GM21737 (cell line): ENCODE measurements around the gene PSMD4.
"Not testable (repeated sequence)": the region's sequence is repeated elsewhere in the genome, so short reads cannot be mapped to it uniquely, and the experiment has no call there.

ENCODE experiments used
- ATAC-seq: cut with Tn5 transposase; IDR thresholded peaks from one replicate; pipeline ENCODE4 v1.9.1; 2021; ENCODE audit warnings: mild to moderate bottlenecking, moderate library complexity; ENCODE audit not compliant: unreplicated experiment

PSMD4 gene

DNA sequence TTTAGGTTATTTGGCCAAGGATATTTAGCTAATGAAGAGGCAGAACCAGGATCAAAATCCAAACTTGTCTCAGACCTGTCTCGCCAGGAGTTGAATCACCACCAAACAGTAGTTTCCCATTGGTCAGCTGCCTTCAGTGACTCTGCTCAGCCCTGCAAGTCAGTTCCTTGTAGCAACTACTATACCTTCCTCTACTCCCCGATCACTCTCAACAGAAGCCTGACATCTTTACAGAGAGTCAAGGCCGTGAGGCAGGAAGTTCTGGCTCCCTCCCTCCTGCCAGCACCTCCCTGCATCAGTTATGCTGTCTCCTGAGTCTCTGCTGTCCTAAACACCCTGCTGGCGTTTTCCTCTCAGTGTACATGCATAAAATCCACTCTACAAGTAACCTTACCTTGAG, 13.2 kb downstream of the PSMD4 start:
- no peak for ATAC-seq

DNA sequence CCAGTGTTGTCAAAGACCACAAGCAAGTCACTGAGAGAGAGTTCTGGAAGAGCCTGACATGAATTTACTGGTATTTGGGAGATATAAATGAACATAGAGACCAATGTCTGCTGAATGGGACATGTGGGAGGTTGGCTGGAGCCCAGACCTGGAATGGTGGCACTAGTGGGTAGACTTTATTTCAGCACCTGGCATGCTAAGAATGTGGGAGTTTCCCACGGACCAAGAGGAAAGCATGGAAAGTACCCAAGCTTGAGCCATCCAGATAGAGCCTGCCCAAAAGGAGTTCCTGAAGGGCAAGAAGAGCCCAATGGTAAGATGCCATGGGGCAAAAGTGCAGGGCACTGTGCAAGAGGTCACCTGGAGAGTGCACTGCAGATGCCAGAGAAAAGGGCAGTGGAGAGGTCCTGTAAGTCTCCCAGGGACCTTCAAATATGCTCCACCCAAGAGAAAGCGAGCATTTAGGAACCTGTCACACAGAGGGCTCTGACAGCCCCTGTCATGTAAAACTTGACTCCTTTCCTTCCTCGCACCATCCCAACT, 19.5 kb downstream of the PSMD4 start:
- no peak for ATAC-seq

DNA sequence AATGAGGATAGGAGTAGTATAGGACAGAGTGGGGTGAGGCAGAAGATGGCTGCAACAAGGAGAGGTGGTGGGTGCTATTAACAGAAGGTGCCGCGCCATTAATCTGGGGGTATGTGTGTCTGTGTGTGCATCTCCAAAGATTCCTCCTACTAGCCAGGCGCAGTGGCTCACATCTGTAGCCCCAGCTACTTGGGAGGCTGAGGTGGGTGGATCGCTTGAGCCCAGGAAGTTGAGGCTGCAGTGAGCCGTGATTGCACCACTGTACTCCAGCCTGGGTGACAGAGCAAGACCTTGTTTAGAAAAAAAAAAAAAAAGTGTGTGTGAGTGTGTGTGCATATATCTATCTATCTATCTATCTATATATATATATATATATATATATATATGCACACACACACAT, 20.8 kb downstream of the PSMD4 start:
- ATAC-seq: not testable (repeated sequence)

DNA sequence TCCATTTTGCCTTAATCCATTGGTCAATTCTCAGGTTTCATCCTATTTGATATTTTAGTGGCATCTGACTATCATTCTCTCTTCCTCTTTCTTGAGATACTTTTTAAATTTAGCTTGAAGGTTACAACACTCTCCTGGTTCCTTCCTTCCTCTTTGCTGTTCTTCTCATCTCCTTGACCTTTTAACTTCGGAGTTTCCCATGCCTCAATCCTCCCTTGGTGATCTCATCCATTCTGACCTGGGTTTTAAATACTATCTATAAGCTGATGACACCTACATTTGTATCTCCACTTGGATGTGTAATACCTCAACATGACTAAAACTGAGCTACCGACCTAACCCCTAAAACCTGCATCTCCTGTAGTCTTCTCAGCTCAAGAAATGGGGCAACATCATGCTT, 22.7 kb downstream of the PSMD4 start:
- no peak for ATAC-seq

DNA sequence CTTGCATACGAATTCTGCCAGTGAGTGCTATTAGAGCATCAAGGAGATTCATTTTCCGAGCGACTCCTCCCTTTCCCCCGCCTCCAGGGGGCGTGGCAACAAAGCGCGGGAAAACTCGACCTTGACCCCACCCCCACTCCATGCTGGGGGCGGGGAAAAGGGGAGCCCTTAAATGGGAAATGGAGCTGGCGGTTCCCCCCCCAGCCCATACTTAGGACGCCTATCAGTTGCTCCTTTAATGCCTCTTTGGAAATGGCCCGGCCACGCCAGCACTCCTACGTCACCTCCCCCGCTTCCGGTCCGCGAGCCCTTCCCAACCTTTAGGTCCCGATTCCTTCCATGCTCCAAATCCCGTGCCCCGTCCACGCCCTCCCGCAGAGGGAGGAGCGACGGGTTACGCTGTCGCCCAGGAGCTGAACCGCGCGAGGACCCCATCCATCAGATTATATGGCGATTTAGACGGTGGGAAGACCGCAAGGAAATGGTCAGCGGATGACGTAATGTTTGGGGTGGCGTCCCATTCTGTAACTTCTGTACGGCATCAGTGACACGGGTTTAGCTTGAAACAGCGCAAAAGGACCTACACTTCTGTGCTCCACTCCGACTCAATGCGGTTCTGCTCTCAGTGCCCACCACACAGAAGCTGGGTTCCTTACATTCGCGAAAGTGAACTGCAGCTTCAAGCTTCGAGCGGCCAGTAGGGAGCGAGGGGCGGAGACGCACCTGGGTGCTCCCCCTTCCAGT, 26.9 kb downstream of the PSMD4 start:
- ATAC-seq: peak; percentile 35

DNA sequence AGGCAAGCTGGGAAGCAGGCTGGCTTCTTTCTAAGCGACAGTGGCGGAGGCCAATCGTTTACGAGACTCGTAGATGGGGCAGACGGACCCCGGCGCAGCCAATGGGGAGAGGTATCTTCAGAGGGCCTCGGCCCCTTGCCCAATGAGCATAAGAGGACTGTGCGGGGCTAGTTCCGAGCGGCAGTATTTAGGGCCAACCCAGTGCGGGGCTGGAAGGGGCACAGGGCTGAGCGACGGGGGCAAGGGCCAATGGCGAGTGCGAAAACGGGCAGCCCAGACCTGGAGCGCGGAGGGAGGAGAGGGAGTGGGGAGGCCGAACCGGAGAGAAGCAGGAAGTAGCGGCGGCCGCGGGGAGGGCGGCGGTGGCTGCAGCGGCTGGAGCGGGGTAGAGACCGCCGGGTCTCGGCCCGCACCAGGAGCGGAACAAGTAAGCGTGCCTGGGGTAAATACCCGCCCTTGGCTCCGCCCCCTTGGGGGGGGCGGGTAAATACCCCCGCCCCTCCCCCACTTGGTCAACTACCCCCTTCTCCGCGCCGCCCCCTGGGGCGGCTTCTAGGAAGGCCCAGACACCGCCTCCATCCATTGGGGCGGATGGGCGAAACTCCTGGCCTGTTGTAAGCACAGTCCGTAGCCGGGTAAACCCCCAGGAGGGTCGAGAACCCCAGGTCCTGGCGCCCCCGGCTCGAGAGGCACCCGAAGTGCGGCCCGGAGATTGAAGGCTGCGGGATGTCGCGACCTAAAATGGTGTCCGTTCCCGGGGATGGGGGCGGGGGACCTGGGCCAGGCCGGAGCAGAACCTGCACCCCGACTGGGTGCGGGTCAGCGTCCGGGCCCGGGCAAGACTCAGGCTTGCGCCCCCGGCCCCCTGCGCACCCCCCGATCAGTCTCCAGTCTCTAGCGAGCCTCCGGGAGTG, 27.7 kb downstream of the PSMD4 start, which contains the start of gene ZNF687:
Gene ZNF687 (plus strand): TSS at position 331 of the 914 bp plus-strand sequence. CDS start 3,993 bp downstream, outside the sequence.
- ATAC-seq: peak; percentile 86

DNA sequence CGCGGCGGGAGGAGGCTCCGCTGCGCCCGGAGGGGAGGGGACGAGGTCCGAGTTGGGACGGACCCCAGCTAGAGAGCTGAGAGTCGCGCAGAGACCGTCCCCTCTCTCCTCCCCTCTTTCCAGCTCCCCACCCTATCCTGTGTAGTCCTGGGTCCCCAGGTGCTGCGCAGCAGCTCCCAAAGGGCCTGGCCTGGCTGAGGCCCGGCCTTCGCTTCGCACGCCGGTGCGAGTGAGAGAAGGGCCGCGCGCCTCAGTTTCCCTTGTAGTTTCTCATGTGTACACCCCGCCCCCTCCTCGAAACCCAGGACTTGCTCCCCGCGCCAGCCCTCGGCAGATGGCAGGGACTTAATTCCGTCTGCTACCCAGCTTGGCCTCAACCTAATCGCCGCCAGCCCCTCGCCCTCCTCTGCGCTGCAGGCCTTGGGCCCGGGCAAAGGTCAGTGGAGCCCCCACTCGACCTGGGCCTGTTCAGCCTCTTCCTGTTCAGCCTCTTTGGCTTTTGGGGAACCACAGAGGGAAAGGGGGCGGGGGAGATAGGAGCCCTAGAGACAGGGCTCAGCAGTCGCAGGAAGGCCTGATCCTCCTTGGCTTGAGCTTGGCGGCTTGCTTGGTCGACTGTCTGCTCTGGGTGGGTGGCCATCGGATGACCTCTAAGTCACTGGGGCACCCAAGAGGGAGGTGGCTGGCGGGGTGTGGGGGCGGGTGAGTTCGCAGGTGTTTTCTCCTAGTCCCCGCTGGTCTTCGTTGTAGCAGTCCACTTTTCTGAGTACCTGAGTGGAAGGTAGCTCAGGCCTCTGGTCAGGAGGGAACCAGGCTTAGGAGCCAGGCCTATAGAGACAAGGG, 28.6 kb downstream of the PSMD4 start:
- ATAC-seq: no peak

DNA sequence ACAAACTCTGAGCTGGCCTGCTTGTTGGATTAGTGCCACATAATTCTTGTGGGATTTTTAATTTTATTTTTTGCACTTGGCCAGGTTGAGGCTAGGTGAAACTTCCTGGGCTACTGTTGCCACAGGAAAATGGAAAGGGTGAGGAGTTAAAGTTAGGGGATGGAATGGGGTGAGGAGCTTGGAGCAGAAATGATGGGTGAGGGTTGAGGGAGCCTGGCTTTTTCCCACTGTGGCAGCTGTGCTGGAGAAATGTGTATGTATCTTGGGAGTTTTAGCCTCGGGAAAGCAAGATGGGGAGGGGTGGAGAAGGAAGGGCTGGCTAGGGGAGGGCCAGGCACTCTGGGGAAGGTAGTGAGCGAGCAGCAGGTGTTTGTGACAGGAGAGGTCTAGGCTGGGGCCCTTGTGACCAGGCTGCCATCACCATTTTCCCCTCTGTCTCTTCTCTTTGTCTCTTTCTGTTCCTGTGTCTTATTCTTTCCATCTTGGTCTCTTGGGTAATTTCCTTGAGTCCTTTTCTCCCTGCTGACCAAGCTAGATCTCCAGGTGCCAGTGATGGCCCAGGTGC, 29.6 kb downstream of the PSMD4 start:
- no peak for ATAC-seq

DNA sequence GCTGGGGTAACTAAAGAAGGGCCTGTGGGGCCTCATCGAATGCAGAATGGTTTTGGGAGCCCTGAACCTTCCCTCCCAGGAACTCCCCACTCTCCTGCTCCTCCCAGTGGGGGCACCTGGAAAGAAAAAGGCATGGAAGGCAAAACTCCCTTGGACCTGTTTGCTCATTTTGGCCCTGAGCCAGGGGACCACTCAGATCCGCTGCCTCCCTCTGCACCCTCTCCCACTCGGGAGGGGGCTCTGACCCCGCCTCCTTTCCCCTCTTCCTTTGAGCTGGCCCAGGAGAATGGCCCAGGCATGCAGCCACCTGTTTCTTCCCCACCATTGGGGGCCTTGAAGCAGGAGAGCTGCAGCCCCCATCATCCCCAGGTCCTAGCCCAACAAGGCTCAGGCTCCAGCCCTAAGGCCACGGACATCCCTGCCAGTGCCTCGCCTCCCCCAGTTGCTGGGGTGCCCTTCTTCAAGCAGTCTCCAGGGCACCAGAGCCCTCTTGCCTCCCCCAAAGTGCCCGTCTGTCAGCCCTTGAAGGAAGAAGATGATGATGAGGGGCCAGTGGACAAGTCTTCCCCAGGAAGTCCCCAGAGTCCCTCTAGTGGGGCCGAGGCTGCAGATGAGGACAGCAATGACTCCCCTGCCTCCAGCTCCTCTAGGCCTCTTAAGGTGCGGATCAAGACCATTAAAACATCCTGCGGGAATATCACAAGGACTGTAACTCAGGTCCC, 32.2 kb downstream of the PSMD4 start:
- no peak for ATAC-seq

DNA sequence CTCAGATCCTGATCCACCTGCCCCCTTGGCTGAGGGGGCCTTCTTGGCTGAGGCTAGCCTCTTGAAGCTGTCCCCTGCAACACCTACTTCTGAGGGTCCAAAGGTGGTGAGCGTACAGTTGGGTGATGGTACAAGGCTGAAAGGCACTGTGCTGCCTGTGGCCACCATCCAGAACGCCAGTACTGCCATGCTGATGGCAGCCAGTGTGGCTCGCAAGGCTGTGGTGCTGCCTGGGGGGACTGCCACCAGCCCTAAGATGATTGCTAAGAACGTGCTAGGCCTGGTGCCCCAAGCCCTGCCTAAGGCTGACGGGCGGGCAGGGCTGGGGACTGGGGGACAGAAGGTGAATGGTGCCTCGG, 32.8 kb downstream of the PSMD4 start:
- ATAC-seq: no peak

DNA sequence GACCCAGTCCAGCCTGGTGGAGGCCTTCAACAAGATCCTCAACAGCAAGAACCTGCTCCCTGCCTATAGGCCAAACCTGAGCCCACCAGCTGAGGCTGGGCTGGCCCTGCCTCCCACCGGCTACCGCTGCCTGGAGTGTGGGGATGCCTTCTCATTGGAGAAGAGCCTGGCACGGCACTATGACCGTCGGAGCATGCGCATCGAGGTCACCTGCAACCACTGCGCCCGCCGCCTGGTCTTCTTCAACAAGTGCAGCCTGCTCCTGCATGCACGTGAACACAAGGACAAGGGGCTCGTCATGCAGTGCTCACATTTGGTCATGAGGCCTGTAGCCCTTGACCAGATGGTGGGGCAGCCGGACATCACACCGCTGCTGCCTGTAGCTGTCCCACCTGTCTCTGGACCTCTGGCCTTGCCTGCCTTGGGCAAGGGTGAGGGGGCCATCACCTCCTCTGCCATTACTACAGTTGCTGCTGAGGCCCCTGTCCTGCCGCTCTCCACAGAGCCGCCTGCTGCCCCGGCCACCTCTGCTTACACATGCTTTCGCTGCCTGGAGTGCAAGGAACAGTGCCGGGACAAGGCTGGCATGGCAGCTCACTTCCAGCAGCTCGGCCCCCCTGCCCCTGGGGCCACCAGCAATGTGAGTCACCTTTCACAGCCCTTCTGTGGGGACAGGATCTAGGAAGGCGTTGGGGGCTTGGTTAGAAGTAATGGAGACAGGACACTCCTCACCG, 33.4 kb downstream of the PSMD4 start:
- no peak for ATAC-seq

DNA sequence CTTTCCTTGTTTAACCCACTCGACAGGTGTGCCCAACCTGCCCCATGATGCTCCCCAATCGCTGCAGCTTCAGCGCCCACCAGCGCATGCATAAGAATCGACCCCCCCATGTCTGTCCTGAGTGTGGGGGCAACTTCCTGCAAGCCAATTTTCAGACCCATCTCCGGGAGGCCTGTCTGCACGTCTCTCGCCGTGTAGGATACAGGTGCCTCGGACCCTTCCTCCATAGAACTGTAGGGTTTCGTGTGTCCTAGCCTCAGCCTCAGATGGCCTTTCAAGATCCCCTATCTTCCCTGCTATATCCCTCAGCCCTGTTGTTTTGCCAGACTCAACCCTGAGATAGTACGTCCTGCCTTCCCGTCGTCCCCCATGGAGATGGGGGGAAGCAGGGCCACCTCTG, 34.0 kb downstream of the PSMD4 start:
- no peak for ATAC-seq

DNA sequence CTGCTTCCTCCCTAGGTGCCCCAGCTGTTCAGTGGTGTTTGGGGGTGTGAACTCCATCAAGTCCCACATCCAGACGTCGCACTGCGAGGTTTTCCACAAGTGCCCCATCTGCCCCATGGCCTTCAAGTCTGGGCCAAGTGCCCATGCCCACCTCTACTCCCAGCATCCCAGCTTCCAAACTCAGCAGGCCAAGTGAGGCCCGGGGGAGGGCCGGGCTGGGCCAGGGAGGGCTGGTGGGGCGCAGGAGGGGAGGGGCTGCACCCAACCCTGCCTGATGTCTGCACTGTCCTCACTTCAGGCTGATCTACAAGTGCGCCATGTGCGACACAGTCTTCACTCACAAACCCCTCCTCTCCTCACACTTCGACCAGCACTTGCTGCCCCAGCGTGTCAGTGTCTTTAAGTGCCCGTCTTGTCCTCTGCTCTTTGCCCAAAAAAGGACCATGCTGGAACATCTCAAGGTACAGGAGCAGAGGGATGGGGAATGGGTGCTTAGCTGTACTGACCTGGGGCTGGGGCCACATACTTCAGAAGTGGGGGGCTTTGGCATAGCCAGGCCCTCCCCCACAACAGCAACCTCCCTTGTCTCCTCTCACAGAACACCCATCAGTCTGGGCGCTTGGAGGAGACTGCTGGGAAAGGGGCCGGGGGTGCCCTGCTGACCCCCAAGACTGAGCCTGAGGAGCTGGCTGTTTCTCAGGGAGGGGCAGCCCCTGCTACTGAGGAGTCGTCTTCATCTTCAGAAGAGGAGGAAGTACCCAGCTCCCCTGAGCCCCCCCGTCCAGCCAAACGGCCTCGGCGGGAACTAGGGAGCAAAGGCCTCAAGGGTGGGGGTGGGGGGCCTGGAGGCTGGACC, 34.8 kb downstream of the PSMD4 start:
- ATAC-seq: no peak

DNA sequence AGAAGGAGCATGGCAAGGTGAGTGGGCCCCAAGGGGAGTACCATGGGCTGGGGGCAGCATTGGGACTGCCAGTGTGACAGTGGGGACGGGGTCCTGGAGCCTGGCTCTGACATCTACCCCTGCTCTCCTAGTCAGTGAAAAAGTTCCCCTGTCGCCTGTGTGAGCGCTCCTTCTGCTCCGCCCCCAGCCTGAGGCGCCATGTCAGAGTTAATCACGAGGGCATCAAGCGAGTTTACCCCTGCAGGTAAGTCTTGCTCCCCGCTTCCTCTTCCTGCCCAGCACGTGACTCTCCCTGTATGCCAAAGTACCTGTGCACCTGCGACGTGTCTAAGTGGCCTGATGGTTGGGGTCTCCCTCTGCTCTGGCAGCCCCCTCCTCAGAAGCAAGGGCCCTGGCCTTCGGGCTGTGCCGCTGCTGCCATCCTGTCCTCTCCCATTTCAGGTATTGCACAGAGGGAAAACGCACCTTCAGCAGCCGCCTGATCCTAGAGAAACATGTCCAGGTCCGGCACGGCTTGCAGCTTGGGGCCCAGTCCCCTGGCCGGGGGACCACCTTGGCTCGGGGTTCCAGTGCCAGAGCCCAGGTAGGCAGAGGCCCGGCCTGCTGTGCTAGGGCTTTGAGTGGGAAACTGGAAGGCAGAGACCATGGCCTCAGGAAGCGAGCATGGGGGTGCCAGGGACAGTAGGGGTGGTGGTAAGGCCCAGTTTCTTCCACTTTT, 35.6 kb downstream of the PSMD4 start:
- no peak for ATAC-seq

DNA sequence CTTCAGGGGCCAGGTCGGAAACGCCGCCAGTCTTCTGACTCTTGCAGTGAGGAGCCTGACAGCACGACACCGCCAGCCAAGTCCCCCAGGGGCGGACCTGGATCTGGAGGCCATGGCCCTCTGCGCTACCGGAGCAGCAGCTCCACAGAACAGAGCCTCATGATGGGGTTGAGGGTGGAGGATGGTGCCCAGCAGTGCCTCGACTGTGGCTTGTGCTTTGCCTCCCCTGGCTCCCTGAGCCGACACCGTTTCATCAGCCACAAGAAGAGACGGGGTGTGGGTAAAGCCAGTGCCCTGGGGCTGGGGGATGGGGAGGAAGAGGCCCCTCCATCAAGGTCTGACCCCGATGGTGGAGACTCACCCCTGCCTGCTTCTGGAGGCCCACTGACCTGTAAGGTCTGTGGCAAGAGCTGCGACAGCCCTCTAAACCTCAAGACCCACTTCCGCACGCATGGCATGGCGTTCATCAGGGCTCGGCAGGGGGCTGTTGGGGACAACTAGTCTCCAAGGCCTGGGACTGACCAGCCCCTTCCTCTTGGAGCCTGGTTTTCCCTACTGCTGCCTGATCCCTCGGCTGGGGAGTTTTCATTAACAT, 36.3 kb downstream of the PSMD4 start:
- ATAC-seq: no peak

DNA sequence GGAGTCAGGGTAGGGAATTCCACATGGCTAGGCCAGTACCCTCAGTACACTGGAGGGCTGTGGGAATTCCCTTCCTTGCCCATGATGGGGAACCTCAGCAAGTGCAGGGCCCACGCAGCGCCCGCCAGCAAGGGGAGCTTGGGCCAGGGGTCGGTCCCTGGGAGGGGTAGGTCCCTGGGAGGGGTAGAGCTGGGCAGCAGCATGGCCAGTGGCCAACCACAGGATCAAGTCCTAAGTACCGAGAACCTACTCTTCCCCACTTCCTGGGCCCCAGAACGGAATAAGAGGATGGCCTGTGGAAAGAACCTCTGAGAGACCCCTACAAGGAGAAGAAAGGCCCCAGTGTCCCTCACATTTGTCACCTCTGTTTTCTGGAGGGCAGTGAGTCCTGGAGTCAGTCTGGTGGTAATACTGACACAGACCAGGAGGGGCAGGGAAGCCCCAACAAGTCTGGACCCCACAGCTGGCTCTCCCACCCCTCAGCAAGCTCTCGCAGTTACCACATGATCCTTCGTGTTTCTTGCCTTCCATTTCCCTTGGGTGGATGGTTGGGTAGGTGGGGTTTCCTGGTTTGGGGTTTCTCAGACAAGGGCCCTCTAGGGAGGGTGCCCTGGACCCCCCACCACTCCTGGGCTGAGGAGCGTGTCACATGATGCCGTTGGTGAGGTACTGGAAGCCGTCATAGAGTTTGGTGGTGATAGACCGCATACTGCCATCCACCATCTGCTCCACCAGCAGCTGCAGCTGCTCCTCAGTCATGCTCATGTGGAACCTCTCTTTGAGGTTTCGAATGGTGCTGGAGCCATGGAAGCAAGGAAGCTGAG, 37.9 kb downstream of the PSMD4 start:
- ATAC-seq: no peak
